K562 (cell line): Measurements from ENCODE around the gene MARCO. TPM values are rescaled to one million over a fixed set of nuclear protein-coding genes. Genes with fewer than 3 reads are reported as not detected.

ENCODE experiments used
- ATAC-seq: fragments of 200-7000 bp; cut with Tn5 transposase; 3 replicates; pipeline ENCODE4 v1.9.1; 2020; ENCODE audit warnings: moderate library complexity
- BruUV-seq: library from RNA; stranded (reverse); fragments of 400-500 nt; replicated peaks from 2 replicates; lab custom pipeline; 2021; lab: Mats Ljungman, UMichigan
- CTCF ChIA-PET: fragments of 300-600 bp; formaldehyde crosslinking; extraction: SDS; loops from one replicate; lab custom pipeline; 2021; ENCODE audit warnings: low intra/inter-chr PET ratio; lab: Yijun Ruan, JAX
- POLR2A ChIA-PET: fragments of 300-600, 350-650 bp; sonication (Branson Sonifier 250); formaldehyde crosslinking; extraction: SDS; loops from one replicate; lab custom pipeline; 2021; ENCODE audit warnings: antibody characterized with exemption, inconsistent platforms; lab: Yijun Ruan, JAX
- DNase-seq, 4 experiments: peaks; one replicate each; pipeline versions ENCODE4 v3.0.0 to v3.0.0-alpha.2; 2011 to 2018; ENCODE audit warnings: low spot score in 3 of 4, mixed read lengths in 3 of 4; ENCODE audit errors: extremely low read depth in 1 of 4
- FAIRE-seq: peaks from 2 replicates; lab custom pipeline; 2011; peaks lifted over from hg19 to GRCh38; lab: Jason Lieb, UNC
- H2AFZ ChIP-seq: 2 replicates; pipeline ENCODE4 v1.6.0; 2011; ENCODE audit warnings: low read depth, low read length, control low read depth, inconsistent platforms
- H3K27ac ChIP-seq: fragments of 200-600 bp; 3 replicates; pipeline ENCODE4 v1.8.0; 2011; ENCODE audit warnings: low read depth, mild to moderate bottlenecking, control low read depth, inconsistent platforms, low read length, moderate library complexity, mixed read lengths; ENCODE audit errors: extremely low read depth
- H3K27me3 ChIP-seq, 2 experiments: fragments of 300-600 bp in 1 of 2; 2 replicates in 1 of 2; 3 replicates in 1 of 2; pipeline versions ENCODE4 v1.6.0 to v1.8.0; 2011; ENCODE audit warnings: inconsistent platforms in 2 of 2, low read length in 2 of 2, mild to moderate bottlenecking in 1 of 2, mixed read lengths in 1 of 2, moderate library complexity in 1 of 2; ENCODE audit not compliant: control insufficient read depth in 2 of 2, insufficient read depth in 2 of 2
- H3K36me3 ChIP-seq: fragments of 300-600 bp; 3 replicates; pipeline ENCODE4 v1.8.0; 2011; ENCODE audit warnings: mild to moderate bottlenecking, low read length, inconsistent platforms; ENCODE audit not compliant: control insufficient read depth, insufficient read depth
- H3K4me1 ChIP-seq, 2 experiments: fragments of 200-600 bp in 1 of 2; replicated peaks in 1 of 2; 2 replicates in 1 of 2; 3 replicates in 1 of 2; pipeline versions ENCODE4 v1.5.1 to v1.8.0; 2011; ENCODE audit warnings: inconsistent platforms in 2 of 2, low read length in 2 of 2, mild to moderate bottlenecking in 1 of 2, mixed read lengths in 1 of 2, moderate library complexity in 1 of 2; ENCODE audit not compliant: control insufficient read depth in 2 of 2, insufficient read depth in 2 of 2
- H3K4me2 ChIP-seq: 2 replicates; pipeline ENCODE4 v1.6.1; 2011; ENCODE audit warnings: low read length, control low read depth, inconsistent platforms, mixed read lengths; ENCODE audit not compliant: insufficient read depth
- H3K4me3 ChIP-seq: fragments of 200-600 bp; sonication (generic), shearing (Covaris generic); 2 replicates; pipeline ENCODE4 v1.5.1; 2016; ENCODE audit warnings: control low read depth, inconsistent platforms
- H3K79me2 ChIP-seq: fragments of 200-600 bp; 3 replicates; pipeline ENCODE4 v1.8.0; 2011; ENCODE audit warnings: low read length, inconsistent platforms; ENCODE audit not compliant: control insufficient read depth, insufficient read depth
- H3K9ac ChIP-seq, 2 experiments: 2 replicates each; pipeline versions ENCODE4 v1.6.0 to v1.6.1; 2011; ENCODE audit warnings: low read depth in 2 of 2, low read length in 2 of 2, control low read depth in 1 of 2, inconsistent platforms in 1 of 2, mild to moderate bottlenecking in 1 of 2, mixed read lengths in 1 of 2; ENCODE audit not compliant: insufficient read depth in 1 of 2
- H3K9me1 ChIP-seq: one replicate; pipeline ENCODE4 v1.6.0; 2011; ENCODE audit warnings: inconsistent platforms, mild to moderate bottlenecking, low read length, moderate library complexity; ENCODE audit not compliant: control insufficient read depth, insufficient read depth
- H3K9me3 ChIP-seq: replicated peaks from 2 replicates; pipeline ENCODE4 v1.5.1; 2011; ENCODE audit warnings: low read depth, low read length, inconsistent platforms; ENCODE audit not compliant: control insufficient read depth, insufficient read depth
- H4K20me1 ChIP-seq: replicated peaks from 2 replicates; pipeline ENCODE4 v1.6.1; 2011; ENCODE audit warnings: low read length, inconsistent platforms, mixed read lengths; ENCODE audit not compliant: control insufficient read depth, insufficient read depth
- CBX1 ChIP-seq: sonication (generic); IDR thresholded peaks from 2 replicates; pipeline ENCODE4 v1.6.1; 2016; ENCODE audit warnings: antibody characterized with exemption, low read depth, mild to moderate bottlenecking
- LEF1 ChIP-seq: fragments of 450-650 bp; IDR thresholded peaks from 2 replicates; pipeline ENCODE4 v1.6.1; 2016; ENCODE audit warnings: mild to moderate bottlenecking
- PREB ChIP-seq: sonication (generic); formaldehyde crosslinking; IDR thresholded peaks from 2 replicates; pipeline ENCODE4 v1.8.1; 2023; ENCODE audit warnings: mild to moderate bottlenecking, missing genetic modification reagents
- RAD51 ChIP-seq: fragments of 450-650 bp; IDR thresholded peaks from 2 replicates; pipeline ENCODE4 v1.7.1; 2016; ENCODE audit warnings: low read depth, mild to moderate bottlenecking, borderline replicate concordance
- SMARCB1 ChIP-seq: IDR thresholded peaks from 2 replicates; pipeline ENCODE4 v1.6.1; 2011; ENCODE audit warnings: improper control_type of control experiment, low read depth; ENCODE audit not compliant: insufficient read length
- VEZF1 ChIP-seq: fragments of 200-800 bp; sonication (Bioruptor generic); IDR thresholded peaks from 2 replicates; pipeline ENCODE4 v1.6.1; 2017; ENCODE audit warnings: missing genetic modification characterization, missing compliant biosample characterization
- ZBTB2 ChIP-seq: fragments of 450-650 bp; IDR thresholded peaks from 2 replicates; pipeline ENCODE4 v1.6.1; 2016; ENCODE audit warnings: antibody characterized with exemption
- ZC3H11A ChIP-seq: IDR thresholded peaks from 2 replicates; pipeline ENCODE4 v1.6.1; 2012; ENCODE audit warnings: low read depth, low read length, improper control_type of control experiment
- ZNF316 ChIP-seq: fragments of 450-650 bp; IDR thresholded peaks from 2 replicates; pipeline ENCODE4 v1.6.1; 2016
- ZNF512 ChIP-seq: IDR thresholded peaks from 2 replicates; pipeline ENCODE4 v1.6.1; 2016; ENCODE audit warnings: missing genetic modification characterization, missing compliant biosample characterization
- WGBS: fragments of 100-300 bp; shearing (Covaris generic); methylation state at CpG from one replicate; pipeline ENCODE4 v1.1.6; 2016; ENCODE audit warnings: low coverage, mixed read lengths; ENCODE audit not compliant: insufficient coverage; ENCODE audit errors: missing lambda C conversion rate; 5-methylcytosine and 5-hydroxymethylcytosine counted together
- in situ Hi-C: fragments of 300-500 bp; cut with MboI; formaldehyde crosslinking; loops from 4 replicates; pipeline ENCODE4 v1.15.0; 2018; ENCODE audit warnings: inconsistent platforms, mixed read lengths
- intact Hi-C: fragments of 100-400 bp; cut with micrococcal nuclease; formaldehyde crosslinking; loops from 2 replicates; pipeline ENCODE4 v1.14.2; 2022
- polyA plus RNA-seq, 8 experiments: library from polyadenylated mRNA; depleted of rRNA in 4 of 8; stranded (reverse) in 5 of 8; unstranded in 3 of 8; fragments of >200 nt; fragmentation: Nextera tagmentation in 2 of 8; fragmentation: Illumina TruSeq in 1 of 8; extraction: Ambion mirVana in 2 of 8; extraction: Trizol in 1 of 8; gene quantifications; 2 replicates each; pipeline versions ENCODE4 v1.2.1 to v1.2.3, GENCODE V29; 2011 to 2014; ENCODE audit warnings: inconsistent platforms in 1 of 8, missing spikeins in 1 of 8
- total RNA-seq, 7 experiments: library from RNA; depleted of rRNA in 6 of 7; stranded (reverse); fragments of >200 nt in 6 of 7; fragmentation: Illumina TruSeq in 2 of 7; extraction: Trizol in 2 of 7; gene quantifications; 2 replicates each; pipeline versions ENCODE4 v1.2.1 to v1.2.3, GENCODE V29; 2011 to 2021; ENCODE audit warnings: low replicate concordance in 1 of 7

The MARCO gene
- total and polyA plus RNA-seq, 9 of the 15 experiments (the other 6 are each of a cell fraction or from before 2014, with no cell fraction given), result 0.31 TPM; not detected in 8

GRCh38 chr2:118983915-118984314 lies 41.9 kb downstream of the MARCO start (continued):
- TF ChIP-seq CBX1 (no peak), PREB (no peak), SMARCB1 (no peak), RAD51 (no peak), ZC3H11A (no peak), ZNF316 (no peak), VEZF1 (CRISPR knock-in tag) (no peak), LEF1 (no peak)
- TF ChIP-seq, all 486 proteins: peak for 0

- no peak overlapping the region for H2AFZ ChIP-seq
- no peaks in the 10 kb centered on the region for H3K9me3 ChIP-seq
- DNase-seq, result no peak
- in situ Hi-C loops (no loop called here), intact Hi-C loops (no loop called here)
- H3K4me2 ChIP-seq, result no peak overlapping the region
- BruUV-seq, result no TSS peak
- 0 out of 5 replicates have a peak, but pooled peaks cover 0 to 4% of the 10 kb centered on the region in 2 experiments for H3K27me3 ChIP-seq
- no peak overlapping the region for H3K4me3 ChIP-seq
- FAIRE-seq, result no peak
- no peak for ATAC-seq
- TF ChIP-seq ZNF512 (0 out of 2 replicates have a peak, but pooled peaks have one; percentile 16), ZBTB2 (no peak)
- H3K9ac ChIP-seq, result no peak overlapping the region
- ChIA-PET CTCF (no interaction called here), POLR2A (no interaction called here)
- H3K9me1 ChIP-seq, result no peaks in the 10 kb centered on the region
- H3K79me2 ChIP-seq, result no peaks in the 10 kb centered on the region
- WGBS, result 0% methylated on average over 2 of the region's 2 CpGs
- no peaks in the 10 kb centered on the region for H3K4me1 ChIP-seq
- no peak overlapping the region for H3K27ac ChIP-seq
- no peaks in the 10 kb centered on the region for H4K20me1 ChIP-seq
- H3K36me3 ChIP-seq, result no peaks in the 10 kb centered on the region
Observed at GRCh38 chr2:118986738-118987137, 44.7 kb downstream of the MARCO start.
